Fibroblast of villous mesenchyme (primary cell): ENCODE results near the gene SPINK1. TPM values are rescaled to one million over a fixed set of nuclear protein-coding genes. Genes with fewer than 3 reads are reported as not detected.
A peak's percentile ranks its signal among the peaks of the same experiment; 100 is the strongest.
"Not testable (repeated sequence)": the region's sequence is repeated elsewhere in the genome, so short reads cannot be mapped to it uniquely, and the experiment has no call there.

Source experiments
- DNase-seq: peaks from one replicate; pipeline ENCODE4 v3.0.0-alpha.2; 2010; ENCODE audit warnings: low read depth
- H3K4me3 ChIP-seq: 2 replicates; pipeline ENCODE4 v1.5.1; 2011; ENCODE audit warnings: low read depth, mild to moderate bottlenecking, low read length
- total RNA-seq: library from RNA; depleted of rRNA; stranded (reverse); fragments of >200 nt; gene quantifications from 2 replicates; pipeline ENCODE4 v1.2.3, GENCODE V29; 2012
- TF ChIP-seq, protein P1 (sequence below): IDR thresholded peaks from 2 replicates; pipeline ENCODE4 v1.5.1; 2012; ENCODE audit warnings: low read depth, mild to moderate bottlenecking, low read length; ENCODE audit not compliant: insufficient read depth

The SPINK1 gene
- total RNA-seq, 1 donor, result not detected

DNA sequence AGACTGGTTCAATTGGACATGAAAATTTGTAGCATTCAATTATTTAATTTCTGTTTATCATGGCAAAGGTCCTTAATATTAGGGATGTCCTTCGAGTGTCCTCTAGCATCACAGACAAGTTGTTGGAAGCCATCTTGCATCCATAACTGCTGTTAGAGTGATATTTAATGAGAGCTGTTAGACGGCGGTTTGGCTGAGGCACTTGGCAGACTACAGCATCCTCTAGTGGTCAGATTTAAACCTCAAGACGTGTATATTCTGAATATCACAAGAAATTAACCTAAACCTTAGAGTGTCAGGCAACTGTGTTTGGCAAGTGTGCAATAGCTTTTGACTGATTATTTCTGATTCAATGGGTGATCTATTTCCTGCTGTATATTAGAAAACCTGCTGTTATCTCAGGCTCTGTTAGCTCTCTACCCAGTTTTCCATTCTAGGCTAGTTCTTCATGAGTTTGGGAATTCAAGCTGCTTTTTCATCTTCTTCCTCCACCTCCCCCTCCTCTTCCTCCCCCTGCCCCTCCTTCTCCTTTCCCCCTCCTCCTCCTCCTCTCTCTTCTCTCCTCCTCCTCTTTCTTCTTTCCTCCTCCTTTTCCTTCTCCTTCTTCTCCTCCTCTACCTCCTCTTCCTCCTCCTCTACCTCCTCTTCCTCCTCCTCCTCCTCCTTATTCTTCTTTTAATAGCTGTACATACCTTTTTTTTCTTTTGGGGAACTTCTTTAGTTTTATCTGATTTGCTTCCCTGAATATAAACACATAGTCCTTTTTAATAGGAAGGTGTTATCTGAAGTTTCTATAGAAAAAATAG is 8.6 kb downstream of the SPINK1 start:
- H3K4me3 ChIP-seq, result no peak overlapping the region
- TF ChIP-seq, protein P1, sequence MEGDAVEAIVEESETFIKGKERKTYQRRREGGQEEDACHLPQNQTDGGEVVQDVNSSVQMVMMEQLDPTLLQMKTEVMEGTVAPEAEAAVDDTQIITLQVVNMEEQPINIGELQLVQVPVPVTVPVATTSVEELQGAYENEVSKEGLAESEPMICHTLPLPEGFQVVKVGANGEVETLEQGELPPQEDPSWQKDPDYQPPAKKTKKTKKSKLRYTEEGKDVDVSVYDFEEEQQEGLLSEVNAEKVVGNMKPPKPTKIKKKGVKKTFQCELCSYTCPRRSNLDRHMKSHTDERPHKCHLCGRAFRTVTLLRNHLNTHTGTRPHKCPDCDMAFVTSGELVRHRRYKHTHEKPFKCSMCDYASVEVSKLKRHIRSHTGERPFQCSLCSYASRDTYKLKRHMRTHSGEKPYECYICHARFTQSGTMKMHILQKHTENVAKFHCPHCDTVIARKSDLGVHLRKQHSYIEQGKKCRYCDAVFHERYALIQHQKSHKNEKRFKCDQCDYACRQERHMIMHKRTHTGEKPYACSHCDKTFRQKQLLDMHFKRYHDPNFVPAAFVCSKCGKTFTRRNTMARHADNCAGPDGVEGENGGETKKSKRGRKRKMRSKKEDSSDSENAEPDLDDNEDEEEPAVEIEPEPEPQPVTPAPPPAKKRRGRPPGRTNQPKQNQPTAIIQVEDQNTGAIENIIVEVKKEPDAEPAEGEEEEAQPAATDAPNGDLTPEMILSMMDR, result peak; percentile 90
- DNase-seq, result peak; percentile 68

DNA sequence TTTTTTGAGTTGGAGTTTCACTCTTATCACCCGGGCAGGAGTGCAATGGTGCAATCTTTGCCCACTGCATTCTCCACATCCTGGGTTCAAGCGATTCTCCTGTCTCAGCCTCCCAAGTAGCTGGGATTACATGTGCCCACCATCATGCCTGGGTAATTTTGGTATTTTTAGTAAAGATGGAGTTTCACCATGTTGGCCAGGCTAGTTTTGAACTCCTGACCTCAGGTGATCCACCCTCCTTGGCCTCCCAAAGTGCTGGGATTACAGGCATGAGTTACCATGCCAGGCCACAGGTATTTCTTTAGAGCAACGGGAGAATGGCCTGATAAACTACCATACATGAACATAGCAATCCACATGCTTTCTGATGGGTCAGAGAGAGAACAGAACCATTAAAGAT is 9.2 kb downstream of the SPINK1 start:
- not testable (repeated sequence) for H3K4me3 ChIP-seq, DNase-seq

DNA sequence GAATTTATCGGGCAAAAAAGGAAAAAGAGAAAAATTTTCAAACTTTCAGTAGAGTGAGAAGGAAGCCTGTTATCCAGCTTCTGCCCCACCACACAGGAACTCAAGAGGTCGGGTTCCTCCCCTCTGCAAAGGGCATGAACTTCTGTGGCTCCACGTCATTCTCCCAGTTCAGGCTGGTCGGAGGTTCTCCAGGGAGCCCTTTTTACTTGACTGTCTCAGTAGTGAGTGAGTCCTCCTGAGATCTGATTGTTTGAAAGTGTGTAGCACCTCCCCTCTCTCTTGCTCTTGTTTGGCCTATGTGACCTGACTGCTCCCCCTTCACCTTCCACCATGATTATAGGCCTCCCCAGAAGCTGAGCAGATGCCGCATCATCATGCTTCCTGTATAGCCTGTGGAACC is 9.7 kb downstream of the SPINK1 start:
- no peak for DNase-seq
- H3K4me3 ChIP-seq, result no peak overlapping the region
- TF ChIP-seq, protein P1, result no peak

DNA sequence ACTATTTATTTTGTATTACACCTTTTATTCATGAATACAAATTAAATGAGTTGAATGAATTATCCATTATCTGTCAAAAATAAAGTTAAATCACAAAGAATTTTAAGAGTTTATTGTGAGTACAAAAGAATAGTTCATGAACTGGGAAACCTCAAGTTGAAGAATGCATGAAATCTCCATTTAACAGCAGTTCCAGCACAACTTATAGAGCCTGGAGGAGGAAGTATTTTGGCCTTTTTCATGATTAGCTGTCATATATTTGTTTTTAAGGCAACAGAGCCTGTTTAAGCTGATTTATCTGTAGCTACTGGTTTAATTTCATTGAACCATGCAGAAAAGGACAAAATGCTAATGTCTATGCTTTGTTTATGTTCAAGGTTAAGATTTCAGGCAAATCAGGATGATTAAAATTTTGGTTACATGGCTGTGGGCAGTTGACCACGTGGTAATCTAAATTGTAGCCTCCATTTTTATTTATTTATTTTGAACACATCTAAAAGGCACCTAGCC is 12.2 kb downstream of the SPINK1 start:
- no peak for DNase-seq
- TF ChIP-seq, protein P1, result no peak
- H3K4me3 ChIP-seq, result no peak overlapping the region

DNA sequence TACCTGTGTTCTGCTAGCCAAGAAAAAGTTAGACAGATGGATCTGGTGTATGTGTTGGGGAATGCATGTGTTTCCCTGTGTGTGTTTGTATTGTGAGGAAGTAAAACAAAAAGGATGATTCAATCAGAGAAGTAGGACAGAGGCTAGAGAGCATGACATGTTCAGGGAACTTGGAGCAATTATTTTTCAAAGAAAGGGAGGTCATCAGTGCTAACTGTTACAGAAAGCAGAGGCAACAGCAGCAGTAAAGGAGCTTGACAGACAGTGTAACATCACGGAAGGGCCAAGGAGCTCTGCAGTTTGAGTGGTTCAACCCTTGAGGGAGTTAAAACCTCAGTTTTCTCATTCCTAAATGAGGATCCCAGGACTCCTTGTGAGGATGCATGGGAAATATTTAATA is 13.2 kb downstream of the SPINK1 start:
- TF ChIP-seq, protein P1, result no peak
- DNase-seq, result peak; percentile 8
- H3K4me3 ChIP-seq, result no peak overlapping the region

DNA sequence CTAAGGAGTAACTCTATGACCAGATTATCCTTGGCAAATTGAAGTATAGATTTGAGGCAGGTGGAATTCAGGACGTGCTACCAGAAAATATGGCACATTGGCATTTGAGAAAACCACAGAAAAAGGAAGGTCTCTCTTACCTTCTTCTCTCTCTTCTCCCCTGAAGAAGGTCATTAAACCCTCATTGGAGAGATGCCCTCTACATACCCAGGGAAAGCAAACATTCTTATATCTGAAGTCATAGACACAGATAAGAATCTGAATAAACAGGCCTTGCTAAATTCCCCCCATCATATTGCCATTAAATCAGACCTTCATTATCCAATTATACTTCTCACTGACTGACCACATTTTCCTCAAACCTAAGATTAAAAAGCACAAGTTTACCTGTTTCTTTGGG is 17.8 kb downstream of the SPINK1 start:
- DNase-seq, result no peak
- TF ChIP-seq, protein P1, result no peak
- no peak overlapping the region for H3K4me3 ChIP-seq

DNA sequence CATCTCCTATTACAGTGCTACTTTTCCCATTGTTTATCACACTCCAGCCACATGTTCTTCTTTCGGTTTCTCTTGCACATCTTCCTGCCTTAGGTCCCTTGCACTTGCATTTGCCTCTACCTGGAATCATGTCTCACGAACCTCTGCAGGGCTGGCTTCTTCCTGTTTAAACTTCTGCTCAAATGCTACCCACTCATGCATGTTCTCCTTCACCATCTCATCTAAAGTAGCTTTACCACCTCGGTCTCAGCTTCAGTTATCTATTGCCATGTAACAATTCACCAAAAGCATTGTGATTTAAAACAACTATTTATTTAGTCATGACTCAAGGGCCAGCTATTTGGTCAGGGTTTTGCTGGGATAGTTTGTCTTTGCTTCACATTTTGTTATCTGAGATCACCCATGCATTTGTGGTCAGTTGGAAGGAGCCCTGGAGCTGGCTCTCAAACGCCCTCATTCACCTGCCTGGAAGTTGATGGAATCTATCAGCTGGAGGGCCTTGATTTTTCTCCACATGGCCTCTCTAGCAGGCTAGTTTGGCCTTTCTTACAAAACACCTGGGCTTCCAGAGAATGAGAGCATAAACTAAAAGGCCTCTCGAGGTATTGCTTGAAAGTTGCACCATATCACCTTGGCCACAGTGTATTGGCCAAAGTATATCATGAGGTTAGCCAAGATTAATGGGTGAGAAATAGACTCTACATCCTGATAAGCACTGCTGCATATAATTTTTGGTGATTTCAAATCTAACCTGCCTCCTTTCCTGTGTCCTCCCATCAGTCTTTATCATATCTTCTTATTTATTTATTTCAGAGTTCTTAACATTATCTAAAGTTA is 21.4 kb downstream of the SPINK1 start:
- H3K4me3 ChIP-seq, result no peak overlapping the region
- TF ChIP-seq, protein P1, result no peak
- DNase-seq, result no peak
